ENCODE measurements around the gene ATF7.

DNA sequence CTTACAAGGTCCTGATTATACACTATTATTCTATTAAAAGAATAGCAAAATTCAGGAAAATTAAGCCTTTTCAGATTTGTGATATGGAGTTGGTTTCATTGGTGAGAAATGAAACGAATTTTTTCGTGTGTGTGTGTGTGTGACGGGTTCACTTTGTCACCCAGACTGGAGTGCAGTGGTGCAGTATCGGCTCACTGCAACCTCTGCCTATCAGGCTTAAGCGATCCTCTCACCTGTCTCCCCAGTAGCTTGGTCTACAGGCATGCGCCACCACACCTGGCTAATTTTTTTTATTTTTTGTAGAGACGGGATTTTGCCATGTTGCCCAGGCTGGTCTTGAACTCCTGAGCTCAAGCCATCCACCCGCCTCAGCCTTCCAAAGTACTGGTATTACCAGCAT is 164.6 kb downstream of the ATF7 start:
- TF ChIP-seq CTCF (IDR thresholded peaks at IDR 0.05; ENCODE audit: borderline replicate concordance, extremely low read depth, low read length, poor library complexity, severe bottlenecking) (no peak), EZH2 (IDR thresholded peaks at IDR 0.05; ENCODE audit: borderline replicate concordance, low read depth, low read length, severe bottlenecking) (no peak)

Measured in DND-41 (cell line).